Fibroblast of lung (primary cell): ENCODE results near the gene ALOXE3.

Source experiments
- CTCF ChIP-seq, 2 donors: IDR thresholded peaks in 1 of 2; conservative IDR thresholded peaks in 1 of 2; 1 replicate in 1 of 2; 2 replicates in 1 of 2; pipeline ENCODE4 v1.5.1; 2011 to 2012; ENCODE audit warnings: low read length in 2 of 2, control low read depth in 1 of 2, inconsistent platforms in 1 of 2, low read depth in 1 of 2, mild to moderate bottlenecking in 1 of 2
- EZH2 ChIP-seq: IDR thresholded peaks from 2 replicates; pipeline ENCODE4 v1.5.1; 2012; ENCODE audit warnings: low read length, control low read depth, mild to moderate bottlenecking; ENCODE audit errors: missing control alignments

DNA sequence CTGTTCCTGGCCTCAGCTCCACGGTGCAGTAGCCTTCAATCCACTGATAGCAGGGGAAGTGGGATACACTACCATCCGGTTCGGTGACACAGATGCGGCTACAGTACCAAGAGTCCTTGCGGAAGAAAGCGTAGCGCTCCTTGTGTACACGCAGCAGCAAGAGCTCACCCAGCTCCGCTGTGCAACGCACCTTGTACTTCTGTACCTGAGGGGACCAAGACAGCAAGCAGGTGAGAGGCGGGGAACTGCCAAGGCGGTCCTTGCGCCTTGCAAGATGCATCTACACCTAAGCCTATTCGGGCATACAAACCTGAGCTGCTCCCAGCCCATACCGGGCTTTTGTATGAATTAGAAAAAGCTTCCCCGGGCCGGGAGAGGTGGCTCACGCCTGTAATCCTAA lies 1.5 kb downstream of the ALOXE3 start:
- TF ChIP-seq CTCF (conservative IDR thresholded peaks at IDR 0.05 in 1 of 2, IDR thresholded peaks at IDR 0.05 in 1 of 2; ENCODE audit: low read depth in 1 of 2, low read length in 2 of 2) (no peak), EZH2 (no peak)
